AG09309 (cell line): ENCODE data around the gene MCC.

Experiments used
- DNase-seq: peaks from one replicate; pipeline ENCODE4 v3.0.0-alpha.2; 2010; ENCODE audit warnings: low read depth
- H3K4me3 ChIP-seq: 2 replicates; pipeline ENCODE4 v1.5.1; 2011; ENCODE audit warnings: mild to moderate bottlenecking, low read depth, low read length, moderate library complexity; ENCODE audit not compliant: control insufficient read depth
- CTCF ChIP-seq: IDR thresholded peaks from 2 replicates; pipeline ENCODE4 v1.5.1; 2011; ENCODE audit warnings: mild to moderate bottlenecking, low read depth, low read length, inconsistent platforms; ENCODE audit not compliant: insufficient read depth, control insufficient read depth; ENCODE audit errors: missing control alignments

MCC gene

DNA sequence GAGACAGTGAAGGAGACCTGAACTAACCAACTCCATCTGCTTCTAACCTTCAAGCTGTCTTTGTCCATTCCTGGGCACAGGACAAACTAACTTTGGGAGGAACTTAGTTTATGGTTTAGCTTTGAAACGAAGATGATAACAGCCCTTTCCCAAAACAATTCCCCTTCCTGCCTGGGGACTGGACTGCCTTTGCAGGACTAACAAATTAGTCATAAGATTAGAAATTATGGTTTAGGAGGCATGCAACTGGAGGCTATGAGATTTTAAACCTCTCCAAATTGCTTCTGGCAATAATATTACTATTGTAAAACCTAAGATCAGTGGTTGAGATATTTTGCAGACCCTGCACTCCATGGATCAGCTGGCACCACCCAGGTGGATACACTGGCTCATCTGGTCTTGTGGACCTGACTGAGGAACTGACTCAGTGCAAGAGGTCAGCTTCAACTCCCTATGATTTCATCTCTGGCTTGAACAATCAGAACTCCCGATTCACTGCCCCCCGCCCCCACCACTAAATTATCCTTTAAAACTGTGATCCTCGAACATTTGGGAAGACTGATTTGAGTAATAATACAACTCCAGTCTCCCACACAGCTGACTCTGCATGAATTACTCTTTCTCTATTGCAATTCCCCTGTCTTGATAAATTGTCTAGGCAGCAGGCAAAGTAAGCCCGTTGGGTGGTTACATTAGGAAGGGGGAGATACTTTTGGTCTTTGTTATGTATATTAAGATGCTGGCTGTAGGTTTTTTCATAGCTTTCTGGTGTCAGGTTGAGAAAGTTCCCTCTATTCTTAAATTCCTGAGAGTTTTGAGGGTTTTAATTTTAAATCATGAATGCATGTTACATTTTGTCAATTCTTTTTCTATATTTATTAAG lies 266.7 kb downstream of the MCC start:
- H3K4me3 ChIP-seq = no peak overlapping the region
- no peak for DNase-seq
- TF ChIP-seq CTCF = no peak

DNA sequence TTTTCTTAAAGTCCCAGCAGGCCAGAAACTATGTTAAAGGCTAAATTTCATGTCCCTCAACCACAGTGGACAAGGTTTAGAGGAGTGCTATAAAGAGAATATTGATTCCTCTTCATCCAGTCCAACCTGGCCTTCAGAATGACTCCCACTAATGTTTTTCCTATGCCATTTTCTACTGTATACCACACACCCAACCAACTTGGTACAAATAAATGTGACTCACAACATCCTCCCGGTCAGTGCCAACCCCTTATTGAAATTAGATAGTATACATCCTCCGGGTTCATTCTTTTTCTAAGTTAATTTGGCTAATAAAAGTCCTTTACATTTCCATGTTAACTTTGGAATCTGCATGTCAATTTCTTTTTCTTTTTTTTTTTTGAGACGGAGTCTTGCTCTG lies 268.6 kb downstream of the MCC start:
- no peak for DNase-seq
- TF ChIP-seq CTCF = no peak
- H3K4me3 ChIP-seq = no peak overlapping the region

GRCh38 chr5:113218906-113219517 lies 269.2 kb downstream of the MCC start:
- H3K4me3 ChIP-seq = no peak overlapping the region
- DNase-seq = no peak
- no peak for TF ChIP-seq CTCF

DNA sequence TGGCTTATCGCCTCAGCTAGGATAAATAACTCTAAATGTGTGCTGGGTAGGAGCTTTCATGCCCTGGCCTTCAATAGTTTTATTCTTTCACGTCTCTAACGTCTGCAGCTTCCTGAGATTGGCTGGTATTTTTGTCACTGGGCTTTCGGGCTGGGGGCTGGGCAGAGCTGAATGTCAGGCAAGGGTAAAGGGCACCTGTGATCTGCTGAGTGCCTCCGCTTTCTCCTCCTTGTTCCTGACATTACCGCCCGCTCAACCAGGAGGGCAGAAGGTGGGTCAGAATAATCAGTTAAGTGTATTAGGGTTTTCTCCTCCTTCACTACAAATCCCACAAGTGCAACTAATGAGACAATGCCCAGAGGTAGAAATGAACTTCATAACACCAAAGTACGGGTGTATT lies 270.1 kb downstream of the MCC start:
- no peak for TF ChIP-seq CTCF
- DNase-seq = no peak
- no peak overlapping the region for H3K4me3 ChIP-seq

GRCh38 chr5:113217619-113218184 lies 270.6 kb downstream of the MCC start:
- TF ChIP-seq CTCF = no peak
- DNase-seq = no peak

DNA sequence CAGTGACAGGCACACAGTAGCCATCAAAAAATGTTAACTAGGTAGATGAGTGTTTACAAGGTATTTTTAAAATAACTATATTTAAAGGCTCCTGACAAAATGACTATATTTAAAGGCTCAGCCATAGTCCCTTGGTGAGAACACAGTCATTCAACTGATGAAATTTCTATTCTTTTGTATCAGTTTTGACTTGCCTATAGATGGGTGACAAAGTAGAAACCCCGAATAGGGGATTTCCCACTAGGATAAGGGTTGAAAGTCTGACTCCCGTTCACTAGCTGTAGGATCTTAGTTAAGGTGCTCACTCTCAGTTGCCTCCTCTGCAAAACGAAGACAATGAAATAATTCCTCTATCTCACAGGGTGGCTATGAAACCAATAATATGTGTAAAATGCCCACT lies 271.7 kb downstream of the MCC start:
- DNase-seq = no peak
- no peak for TF ChIP-seq CTCF
- no peak overlapping the region for H3K4me3 ChIP-seq

More at GRCh38 chr5:113217619-113218184, 270.6 kb downstream of the MCC start:
- H3K4me3 ChIP-seq = no peak overlapping the region
